ENCODE results near the gene BCAS3. TPM values are rescaled to one million over a fixed set of nuclear protein-coding genes. Genes with fewer than 3 reads are reported as not detected.

BCAS3 gene
- total RNA-seq, 4 donors from 2014 or later = 21.7 to 42.2 (median 23.0) TPM

- TF ChIP-seq CTCF (IDR thresholded peaks at IDR 0.05; ENCODE audit: low read depth) = no peak
Measured at GRCh38 chr17:61368832-61369450, 691.3 kb downstream of the BCAS3 start.

DNA sequence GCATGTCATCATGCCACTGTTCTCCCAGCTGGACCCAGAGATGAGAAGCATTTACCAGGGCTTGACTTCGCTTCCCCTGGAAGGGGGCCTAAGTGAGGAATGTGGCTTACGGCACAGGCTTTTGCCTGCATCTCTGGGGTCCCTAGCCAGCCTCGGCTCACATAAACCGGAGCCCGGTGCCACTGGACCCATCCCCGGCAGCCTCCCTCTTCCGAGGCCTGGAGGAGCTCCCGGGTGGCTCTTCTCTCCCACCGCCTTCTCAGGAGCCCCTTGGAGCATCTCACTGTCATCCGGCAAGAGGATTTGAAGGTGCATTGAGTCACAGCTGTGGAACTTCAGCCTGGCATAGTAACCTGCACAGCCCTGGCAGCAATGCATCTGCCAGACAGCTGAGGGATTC, 692.1 kb downstream of the BCAS3 start:
- peak; percentile 15 for TF ChIP-seq CTCF (IDR thresholded peaks at IDR 0.05; ENCODE audit: low read depth)

- TF ChIP-seq CTCF (IDR thresholded peaks at IDR 0.05; ENCODE audit: low read depth) = no peak
Measured at GRCh38 chr17:61371179-61371578, 693.5 kb downstream of the BCAS3 start.

GRCh38 chr17:61371606-61372005, 694.0 kb downstream of the BCAS3 start:
- no peak for TF ChIP-seq CTCF (IDR thresholded peaks at IDR 0.05; ENCODE audit: low read depth)

DNA sequence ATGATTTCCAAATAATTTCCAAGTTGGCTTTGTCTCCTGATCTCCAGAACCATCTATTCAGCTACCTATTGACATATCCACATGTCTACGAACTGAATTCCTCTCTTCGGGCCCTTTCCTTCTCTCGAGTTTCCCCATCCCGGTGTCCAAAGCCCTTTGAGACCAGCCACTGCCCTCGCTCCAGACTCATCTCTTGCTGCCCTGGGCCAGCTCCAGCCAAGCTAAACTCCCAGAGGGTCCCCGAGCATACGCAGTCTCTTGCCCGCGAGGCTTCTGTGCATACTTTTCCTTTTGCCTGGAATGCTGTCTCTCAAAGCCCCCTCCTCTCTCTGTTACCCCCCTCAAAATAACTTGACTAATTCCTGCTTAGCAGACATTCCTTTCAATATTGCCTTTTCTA, 694.8 kb downstream of the BCAS3 start:
- TF ChIP-seq CTCF (IDR thresholded peaks at IDR 0.05; ENCODE audit: low read depth) = no peak

- no peak for TF ChIP-seq CTCF (IDR thresholded peaks at IDR 0.05; ENCODE audit: low read depth)
Measured at GRCh38 chr17:61376931-61377838, 699.5 kb downstream of the BCAS3 start.

- TF ChIP-seq CTCF (IDR thresholded peaks at IDR 0.05; ENCODE audit: low read depth) = no peak
Measured at GRCh38 chr17:61378658-61379456, 701.2 kb downstream of the BCAS3 start.
